WTC11 (cell line): Measurements from ENCODE around the gene RAB6A. TPM values are rescaled to one million over a fixed set of nuclear protein-coding genes. Genes with fewer than 3 reads are reported as not detected.
"Not testable (repeated sequence)": the region's sequence is repeated elsewhere in the genome, so short reads cannot be mapped to it uniquely, and the experiment has no call there.

Source experiments
- ATAC-seq: fragments of 200-7000 bp; cut with Tn5 transposase; 2 replicates; pipeline ENCODE4 v1.10.0; 2021; ENCODE audit warnings: mild to moderate bottlenecking, moderate library complexity
- CTCF ChIA-PET: fragments of 300-600 bp; sonication (Branson Sonifier 250); formaldehyde crosslinking; loops from one replicate; lab custom pipeline; 2021; ENCODE audit warnings: antibody characterized with exemption; lab: Charles Lee
- POLR2A ChIA-PET: fragments of 350-600 bp; sonication (Branson Sonifier 250); formaldehyde crosslinking; loops from one replicate; lab custom pipeline; 2021; ENCODE audit warnings: antibody characterized with exemption; lab: Charles Lee
- DNase-seq: peaks from one replicate; pipeline ENCODE4 v3.0.0; 2021; ENCODE audit warnings: low spot score
- H3K27ac Mint-ChIP-seq: 2 replicates; pipeline ENCODE4 v1.8.0; 2021; ENCODE audit warnings: mixed read lengths
- H3K27me3 Mint-ChIP-seq: 2 replicates; pipeline ENCODE4 v1.8.0; 2021; ENCODE audit warnings: low read depth, mild to moderate bottlenecking, moderate library complexity, mixed read lengths
- H3K36me3 Mint-ChIP-seq: 2 replicates; pipeline ENCODE4 v1.8.0; 2021; ENCODE audit warnings: mixed read lengths
- H3K4me1 Mint-ChIP-seq: 2 replicates; pipeline ENCODE4 v1.8.0; 2022; ENCODE audit warnings: mixed read lengths
- H3K4me3 Mint-ChIP-seq: 2 replicates; pipeline ENCODE4 v1.8.0; 2021; ENCODE audit warnings: mild to moderate bottlenecking, moderate library complexity, mixed read lengths
- H3K9me3 Mint-ChIP-seq: 2 replicates; pipeline ENCODE4 v1.8.0; 2021; ENCODE audit warnings: mixed read lengths
- ATF2 ChIP-seq: sonication (generic); formaldehyde crosslinking; IDR thresholded peaks from 2 replicates; pipeline ENCODE4 v1.8.1; 2022; ENCODE audit warnings: low read depth, missing genetic modification reagents, borderline replicate concordance
- ATF3 ChIP-seq: sonication (generic); formaldehyde crosslinking; conservative IDR thresholded peaks from 2 replicates; pipeline ENCODE4 v1.8.1; 2022; ENCODE audit warnings: mild to moderate bottlenecking, missing genetic modification reagents
- CBFB ChIP-seq: sonication (generic); formaldehyde crosslinking; IDR thresholded peaks from 2 replicates; pipeline ENCODE4 v1.8.1; 2022; ENCODE audit warnings: mild to moderate bottlenecking, low read depth, missing genetic modification reagents
- CDX4 ChIP-seq: fragments of 250-450 bp; sonication (Bioruptor Pico); IDR thresholded peaks from 2 replicates; pipeline ENCODE4 v1.9.0; 2021; ENCODE audit warnings: moderate library complexity, mild to moderate bottlenecking, inconsistent platforms, borderline replicate concordance
- E2F4 ChIP-seq: sonication (generic); formaldehyde crosslinking; IDR thresholded peaks from 2 replicates; pipeline ENCODE4 v1.8.1; 2022; ENCODE audit warnings: low read depth, mild to moderate bottlenecking, moderate library complexity, missing genetic modification reagents, borderline replicate concordance
- ETV6 ChIP-seq: sonication (generic); formaldehyde crosslinking; IDR thresholded peaks from 2 replicates; pipeline ENCODE4 v1.8.1; 2022; ENCODE audit warnings: mild to moderate bottlenecking, missing genetic modification reagents
- FOXK1 ChIP-seq: sonication (generic); formaldehyde crosslinking; IDR thresholded peaks from 2 replicates; pipeline ENCODE4 v1.8.0; 2022; ENCODE audit warnings: mild to moderate bottlenecking, moderate library complexity, missing genetic modification reagents
- GABPB1 ChIP-seq: sonication (generic); formaldehyde crosslinking; IDR thresholded peaks from 2 replicates; pipeline ENCODE4 v1.8.1; 2023; ENCODE audit warnings: mild to moderate bottlenecking, missing genetic modification reagents
- MAX ChIP-seq: sonication (generic); formaldehyde crosslinking; IDR thresholded peaks from 2 replicates; pipeline ENCODE4 v1.8.0; 2022; ENCODE audit warnings: mild to moderate bottlenecking, missing genetic modification reagents
- MXD4 ChIP-seq: fragments of 250-450 bp; sonication (Bioruptor Pico); IDR thresholded peaks from 2 replicates; pipeline ENCODE4 v1.8.0; 2021; ENCODE audit warnings: mild to moderate bottlenecking, moderate library complexity, borderline replicate concordance
- NFATC4 ChIP-seq: fragments of 250-450 bp; sonication (Bioruptor Pico); IDR thresholded peaks from 2 replicates; pipeline ENCODE4 v1.9.0; 2021; ENCODE audit warnings: mild to moderate bottlenecking
- PRDM15 ChIP-seq: sonication (generic); formaldehyde crosslinking; IDR thresholded peaks from 2 replicates; pipeline ENCODE4 v1.8.0; 2022; ENCODE audit warnings: missing genetic modification reagents
- SOX15 ChIP-seq: fragments of 250-450 bp; sonication (Bioruptor Pico); IDR thresholded peaks from 2 replicates; pipeline ENCODE4 v1.9.0; 2021; ENCODE audit warnings: mild to moderate bottlenecking
- SP1 ChIP-seq: sonication (generic); formaldehyde crosslinking; conservative IDR thresholded peaks from 2 replicates; pipeline ENCODE4 v1.8.1; 2022; ENCODE audit warnings: missing genetic modification reagents
- TEAD1 ChIP-seq: sonication (generic); formaldehyde crosslinking; IDR thresholded peaks from 2 replicates; pipeline ENCODE4 v1.8.0; 2022; ENCODE audit warnings: mild to moderate bottlenecking, missing genetic modification reagents
- USF1 ChIP-seq: sonication (generic); formaldehyde crosslinking; IDR thresholded peaks from 2 replicates; pipeline ENCODE4 v1.8.0; 2022; ENCODE audit warnings: mild to moderate bottlenecking, missing genetic modification reagents
- USF2 ChIP-seq: sonication (generic); formaldehyde crosslinking; IDR thresholded peaks from 2 replicates; pipeline ENCODE4 v1.8.1; 2023; ENCODE audit warnings: mild to moderate bottlenecking, missing genetic modification reagents, moderate library complexity
- ZNF121 ChIP-seq: sonication (generic); formaldehyde crosslinking; IDR thresholded peaks from 2 replicates; pipeline ENCODE4 v1.8.0; 2023; ENCODE audit warnings: missing genetic modification reagents
- ZNF232 ChIP-seq: sonication (generic); formaldehyde crosslinking; IDR thresholded peaks from 2 replicates; pipeline ENCODE4 v1.8.0; 2022; ENCODE audit warnings: mild to moderate bottlenecking, missing genetic modification reagents
- ZNF416 ChIP-seq: fragments of 250-450 bp; sonication (Bioruptor Pico); IDR thresholded peaks from 2 replicates; pipeline ENCODE4 v1.9.0; 2021; ENCODE audit warnings: mild to moderate bottlenecking, inconsistent platforms
- ZNF423 ChIP-seq: fragments of 250-450 bp; sonication (Bioruptor Pico); IDR thresholded peaks from 2 replicates; pipeline ENCODE4 v2.1.2; 2022; ENCODE audit warnings: mild to moderate bottlenecking, moderate library complexity
- ZNF512 ChIP-seq: sonication (generic); formaldehyde crosslinking; IDR thresholded peaks from 2 replicates; pipeline ENCODE4 v1.8.1; 2022; ENCODE audit warnings: missing genetic modification reagents, borderline replicate concordance
- total RNA-seq: library from RNA; stranded (reverse); gene quantifications from 3 replicates; pipeline ENCODE4 v1.2.3, GENCODE V29; 2021

Gene RAB6A
- total RNA-seq, 1 experiment from 2014 or later: 107 TPM

- Mint-ChIP-seq H3K9me3 (peaks cover 8% of the 10 kb centered on the region), H3K36me3 (peaks cover 2% of the 10 kb centered on the region; the same call in 1 of the 2 replicates), H3K27me3 (no peaks in the 10 kb centered on the region; the same call in 1 of the 2 replicates), H3K4me1 (peaks cover 13% of the 10 kb centered on the region), H3K27ac (peak overlapping the region; percentile 100), H3K4me3 (peak overlapping the region; percentile 98)
- ChIA-PET POLR2A (interaction anchor here (1.0 to 2.4 kb wide), 8 partner anchors 8 to 203 kb away, joined by 3 to 40 read pairs (median 5); partner anchors contain the start of genes MRPL48, RAB6A and UCP2), CTCF (interaction anchor here (0.6 to 1.7 kb wide), 5 partner anchors 9 to 152 kb away, joined by 3 to 15 read pairs (median 4); partner anchors contain the start of gene RAB6A)
- no peak for TF ChIP-seq ZNF512 (CRISPR knock-in tag)
- no peak for TF ChIP-seq E2F4
- no peak for TF ChIP-seq CDX4 (CRISPR knock-in tag)
- TF ChIP-seq CBFB (CRISPR knock-in tag): no peak
- TF ChIP-seq SP1 (CRISPR knock-in tag): peak; percentile 90
- no peak for TF ChIP-seq ZNF423
- TF ChIP-seq USF2 (CRISPR knock-in tag): no peak
- no peak for TF ChIP-seq NFATC4 (CRISPR knock-in tag)
- 0 out of 2 replicates have a peak, but pooled peaks have one; percentile 23 for TF ChIP-seq ATF3 (CRISPR knock-in tag)
- TF ChIP-seq USF1: 0 out of 2 replicates have a peak, but pooled peaks have one; percentile 27
- TF ChIP-seq ZNF416 (CRISPR knock-in tag): no peak
- no peak for TF ChIP-seq TEAD1 (CRISPR knock-in tag)
- TF ChIP-seq ZNF232 (CRISPR knock-in tag): peak; percentile 83; the same call in 1 of the 2 replicates
- peak; percentile 63; the same call in 1 of the 2 replicates for TF ChIP-seq FOXK1 (CRISPR knock-in tag)
- TF ChIP-seq ATF2 (CRISPR knock-in tag): no peak
- TF ChIP-seq SOX15 (CRISPR knock-in tag): no peak
- TF ChIP-seq ETV6: peak; percentile 65; the same call in 1 of the 2 replicates
- peak; percentile 93 for TF ChIP-seq MAX
- TF ChIP-seq ZNF121 (CRISPR knock-in tag): no peak
- TF ChIP-seq PRDM15 (CRISPR knock-in tag): no peak
- TF ChIP-seq GABPB1 (CRISPR knock-in tag): no peak; the same call in 1 of the 2 replicates
- TF ChIP-seq MXD4 (CRISPR knock-in tag): no peak
- ATAC-seq: peak; percentile 98
- peak; percentile 99 for DNase-seq
Measured at GRCh38 chr11:73779084-73779902, 18.4 kb upstream of the RAB6A start.

GRCh38 chr11:73770811-73771210 is 9.9 kb upstream of the RAB6A start:
- H3K9me3 Mint-ChIP-seq, H3K27me3 Mint-ChIP-seq, CTCF ChIA-PET, H3K4me1 Mint-ChIP-seq, H3K27ac Mint-ChIP-seq, H3K4me3 Mint-ChIP-seq, POLR2A ChIA-PET, DNase-seq, ATAC-seq, H3K36me3 Mint-ChIP-seq: not testable (repeated sequence)
